GM12878 (cell line): Measurements from ENCODE around the gene MYO18B. TPM values are rescaled to one million over a fixed set of nuclear protein-coding genes. Genes with fewer than 3 reads are reported as not detected.

Experiments
- CBX3 ChIP-seq: fragments of 200-600 bp; sonication (generic); IDR thresholded peaks from 2 replicates; pipeline ENCODE4 v1.6.1; 2016; ENCODE audit warnings: low read depth, borderline replicate concordance
- EED ChIP-seq: sonication (generic); IDR thresholded peaks from 2 replicates; pipeline ENCODE4 v1.6.1; 2016; ENCODE audit warnings: antibody characterized with exemption, low read depth
- ETV6 ChIP-seq, 2 experiments: fragments of 450-650 bp in 1 of 2; IDR thresholded peaks in 1 of 2; conservative IDR thresholded peaks in 1 of 2; 2 replicates each; pipeline ENCODE4 v1.6.1; 2014; ENCODE audit warnings: antibody characterized with exemption in 1 of 2, borderline replicate concordance in 1 of 2, low read depth in 1 of 2, mild to moderate bottlenecking in 1 of 2, moderate library complexity in 1 of 2
- FOS ChIP-seq: IDR thresholded peaks from 3 replicates; pipeline ENCODE4 v1.6.1; 2011; ENCODE audit warnings: borderline replicate concordance; ENCODE audit not compliant: insufficient read length; ENCODE audit errors: extremely low read depth
- HDAC6 ChIP-seq: fragments of 200-600 bp; sonication (generic); IDR thresholded peaks from one replicate; pipeline ENCODE4 v1.8.0; 2017; ENCODE audit warnings: antibody characterized with exemption; ENCODE audit not compliant: unreplicated experiment
- IKZF1 ChIP-seq: fragments of 450-650 bp; conservative IDR thresholded peaks from 2 replicates; pipeline ENCODE4 v1.6.1; 2017; ENCODE audit warnings: antibody characterized with exemption, mild to moderate bottlenecking
- JUND ChIP-seq: IDR thresholded peaks from 2 replicates; pipeline ENCODE4 v1.6.1; 2012; ENCODE audit warnings: low read depth, mild to moderate bottlenecking, low read length, improper control_type of control experiment, moderate library complexity
- KLF5 ChIP-seq: fragments of 450-650 bp; IDR thresholded peaks from 2 replicates; pipeline ENCODE4 v1.6.1; 2014; ENCODE audit warnings: mild to moderate bottlenecking; ENCODE audit not compliant: partially characterized antibody
- LARP7 ChIP-seq: fragments of 450-650 bp; IDR thresholded peaks from 2 replicates; pipeline ENCODE4 v1.6.1; 2017; ENCODE audit warnings: mild to moderate bottlenecking
- MTA2 ChIP-seq: fragments of 450-650 bp; IDR thresholded peaks from 2 replicates; pipeline ENCODE4 v1.6.1; 2016; ENCODE audit warnings: low read depth, mild to moderate bottlenecking, moderate library complexity
- NR2C1 ChIP-seq: fragments of 450-650 bp; IDR thresholded peaks from 2 replicates; pipeline ENCODE4 v1.6.1; 2017; ENCODE audit warnings: antibody characterized with exemption, mild to moderate bottlenecking, moderate library complexity
- NR2C2 ChIP-seq: IDR thresholded peaks from 2 replicates; pipeline ENCODE4 v1.6.1; 2011; ENCODE audit warnings: borderline replicate concordance, low read depth; ENCODE audit not compliant: control insufficient read depth, insufficient read length
- POLR2AphosphoS5 ChIP-seq: IDR thresholded peaks from 2 replicates; pipeline ENCODE4 v1.6.1; 2011; ENCODE audit warnings: mild to moderate bottlenecking, low read length, inconsistent platforms
- RBBP5 ChIP-seq: fragments of 200-600 bp; sonication (generic); conservative IDR thresholded peaks from 2 replicates; pipeline ENCODE4 v1.6.1; 2016
- SREBF1 ChIP-seq: IDR thresholded peaks from 2 replicates; pipeline ENCODE4 v1.6.1; 2012; ENCODE audit warnings: mild to moderate bottlenecking, low read length
- SREBF2 ChIP-seq: IDR thresholded peaks from 2 replicates; pipeline ENCODE4 v1.6.1; 2012; ENCODE audit warnings: mild to moderate bottlenecking, low read length
- STAT3 ChIP-seq: IDR thresholded peaks from 2 replicates; pipeline ENCODE4 v1.6.1; 2011; ENCODE audit warnings: low read depth, low read length, improper control_type of control experiment
- TARDBP ChIP-seq: IDR thresholded peaks from 2 replicates; pipeline ENCODE4 v1.6.1; 2016; ENCODE audit warnings: borderline replicate concordance
- TCF3 ChIP-seq: IDR thresholded peaks from 2 replicates; pipeline ENCODE4 v1.6.1; 2012; ENCODE audit warnings: low read depth, mild to moderate bottlenecking, low read length, borderline replicate concordance; ENCODE audit not compliant: insufficient read depth
- WRNIP1 ChIP-seq: IDR thresholded peaks from 2 replicates; pipeline ENCODE4 v1.6.1; 2011; ENCODE audit warnings: low read depth, low read length, improper control_type of control experiment, borderline replicate concordance
- YY1 ChIP-seq: IDR thresholded peaks from 2 replicates; pipeline ENCODE4 v1.6.1; 2011; ENCODE audit warnings: low read depth, mild to moderate bottlenecking, low read length
- ZNF217 ChIP-seq: fragments of 450-650 bp; IDR thresholded peaks from 2 replicates; pipeline ENCODE4 v1.6.1; 2017; ENCODE audit warnings: antibody characterized with exemption, mild to moderate bottlenecking
- ZNF24 ChIP-seq: fragments of 450-650 bp; IDR thresholded peaks from 2 replicates; pipeline ENCODE4 v1.6.1; 2017; ENCODE audit warnings: antibody characterized with exemption, mild to moderate bottlenecking
- ZNF622 ChIP-seq: fragments of 450-650 bp; IDR thresholded peaks from 2 replicates; pipeline ENCODE4 v1.6.1; 2017; ENCODE audit warnings: mild to moderate bottlenecking, inconsistent platforms
- polyA plus RNA-seq, 11 experiments: library from polyadenylated mRNA; depleted of rRNA in 4 of 11; unstranded in 6 of 11; stranded (reverse) in 5 of 11; fragments of >200 nt; fragmentation: Nextera tagmentation in 4 of 11; fragmentation: Illumina TruSeq in 1 of 11; extraction: Ambion mirVana in 4 of 11; extraction: Trizol in 1 of 11; gene quantifications; 1 replicate in 1 of 11; 2 replicates in 10 of 11; pipeline versions ENCODE4 v1.2.1 to v1.2.3, GENCODE V29; 2011 to 2016; ENCODE audit warnings: inconsistent platforms in 2 of 11, missing spikeins in 2 of 11, low read depth in 1 of 11
- total RNA-seq, 4 experiments: library from RNA; depleted of rRNA in 3 of 4; stranded (reverse); fragments of >200 nt in 3 of 4; fragmentation: Illumina TruSeq in 1 of 4; extraction: Trizol in 1 of 4; gene quantifications; 2 replicates each; pipeline versions ENCODE4 v1.2.1 to v1.2.3, GENCODE V29; 2013 to 2021
- TF ChIP-seq, protein P1 (sequence below): IDR thresholded peaks from 2 replicates; pipeline ENCODE4 v1.6.1; 2011; ENCODE audit warnings: low read depth, mild to moderate bottlenecking, low read length, moderate library complexity, borderline replicate concordance; ENCODE audit errors: extremely low read depth
- TF ChIP-seq, protein P2 (sequence below): IDR thresholded peaks from 2 replicates; pipeline ENCODE4 v1.6.1; 2012; ENCODE audit warnings: mild to moderate bottlenecking, low read depth, low read length

Gene MYO18B
- total and polyA plus RNA-seq, 10 of the 15 experiments (the other 5 are each of a cell fraction or from before 2014, with no cell fraction given): 0.05 to 2.1 (median 0.51) TPM; not detected in 1

DNA sequence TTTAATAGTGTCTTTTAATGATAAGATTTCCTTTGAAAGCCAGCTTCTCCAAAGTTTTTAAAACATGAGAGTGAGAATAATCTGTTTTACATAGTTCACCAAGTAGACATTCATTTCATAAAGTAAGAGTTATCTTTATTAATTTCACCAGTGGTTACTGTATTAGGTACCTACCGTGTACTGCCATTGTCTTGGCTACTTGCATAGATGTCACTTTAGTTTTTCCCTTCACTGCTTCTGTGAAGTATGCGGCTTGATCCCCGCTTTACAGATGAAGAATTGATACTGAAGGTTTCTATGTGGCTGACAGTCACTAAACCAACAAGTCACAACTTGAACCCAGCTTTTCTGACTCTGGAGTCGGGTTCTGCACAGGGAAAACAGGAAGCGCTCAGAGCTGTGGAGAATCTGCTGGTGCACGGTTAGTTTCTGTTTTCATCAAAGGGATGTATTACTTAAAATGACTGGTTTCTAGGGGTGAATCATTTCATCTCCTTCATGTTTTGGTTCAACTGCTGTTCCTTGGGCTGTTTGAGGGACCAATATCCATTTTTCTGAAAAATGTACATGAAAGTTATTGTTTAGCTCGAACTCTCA lies 39.3 kb upstream of the MYO18B start (continued):
- TF ChIP-seq MTA2 (0 out of 2 replicates have a peak, but pooled peaks have one; percentile 11), YY1 (no peak), EED (peak; percentile 83), SREBF2 (no peak), STAT3 (no peak), ETV6 (conservative IDR thresholded peaks at IDR 0.05 in 1 of 2, IDR thresholded peaks at IDR 0.05 in 1 of 2; ENCODE audit: borderline replicate concordance in 1 of 2, low read depth in 1 of 2) (0 out of 4 replicates have a peak, but pooled peaks of 1 of the 2 experiments have one; percentile 29), TCF3 (no peak), JUND (no peak), SREBF1 (no peak), ZNF24 (peak; percentile 83), NR2C2 (no peak), HDAC6 (no peak), WRNIP1 (no peak), ZNF622 (no peak), LARP7 (no peak), KLF5 (no peak), ZNF217 (no peak), NR2C1 (no peak), RBBP5 (no peak), CBX3 (no peak), IKZF1 (peak; percentile 21; the same call in 1 of the 2 replicates), TARDBP (no peak), FOS (no peak), POLR2AphosphoS5 (no peak)
- TF ChIP-seq, protein P1, sequence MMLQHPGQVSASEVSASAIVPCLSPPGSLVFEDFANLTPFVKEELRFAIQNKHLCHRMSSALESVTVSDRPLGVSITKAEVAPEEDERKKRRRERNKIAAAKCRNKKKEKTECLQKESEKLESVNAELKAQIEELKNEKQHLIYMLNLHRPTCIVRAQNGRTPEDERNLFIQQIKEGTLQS: no peak
- TF ChIP-seq, protein P2, sequence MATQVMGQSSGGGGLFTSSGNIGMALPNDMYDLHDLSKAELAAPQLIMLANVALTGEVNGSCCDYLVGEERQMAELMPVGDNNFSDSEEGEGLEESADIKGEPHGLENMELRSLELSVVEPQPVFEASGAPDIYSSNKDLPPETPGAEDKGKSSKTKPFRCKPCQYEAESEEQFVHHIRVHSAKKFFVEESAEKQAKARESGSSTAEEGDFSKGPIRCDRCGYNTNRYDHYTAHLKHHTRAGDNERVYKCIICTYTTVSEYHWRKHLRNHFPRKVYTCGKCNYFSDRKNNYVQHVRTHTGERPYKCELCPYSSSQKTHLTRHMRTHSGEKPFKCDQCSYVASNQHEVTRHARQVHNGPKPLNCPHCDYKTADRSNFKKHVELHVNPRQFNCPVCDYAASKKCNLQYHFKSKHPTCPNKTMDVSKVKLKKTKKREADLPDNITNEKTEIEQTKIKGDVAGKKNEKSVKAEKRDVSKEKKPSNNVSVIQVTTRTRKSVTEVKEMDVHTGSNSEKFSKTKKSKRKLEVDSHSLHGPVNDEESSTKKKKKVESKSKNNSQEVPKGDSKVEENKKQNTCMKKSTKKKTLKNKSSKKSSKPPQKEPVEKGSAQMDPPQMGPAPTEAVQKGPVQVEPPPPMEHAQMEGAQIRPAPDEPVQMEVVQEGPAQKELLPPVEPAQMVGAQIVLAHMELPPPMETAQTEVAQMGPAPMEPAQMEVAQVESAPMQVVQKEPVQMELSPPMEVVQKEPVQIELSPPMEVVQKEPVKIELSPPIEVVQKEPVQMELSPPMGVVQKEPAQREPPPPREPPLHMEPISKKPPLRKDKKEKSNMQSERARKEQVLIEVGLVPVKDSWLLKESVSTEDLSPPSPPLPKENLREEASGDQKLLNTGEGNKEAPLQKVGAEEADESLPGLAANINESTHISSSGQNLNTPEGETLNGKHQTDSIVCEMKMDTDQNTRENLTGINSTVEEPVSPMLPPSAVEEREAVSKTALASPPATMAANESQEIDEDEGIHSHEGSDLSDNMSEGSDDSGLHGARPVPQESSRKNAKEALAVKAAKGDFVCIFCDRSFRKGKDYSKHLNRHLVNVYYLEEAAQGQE: no peak
